Suprapubic skin (tissue), 4 donors: Measurements from ENCODE around the gene KATNB1. TPM values are rescaled to one million over a fixed set of nuclear protein-coding genes. Genes with fewer than 3 reads are reported as not detected.

ENCODE experiments used
- DNase-seq, 2 donors: peaks; one replicate each; pipeline ENCODE4 v3.0.0-alpha.2; 2019; ENCODE audit warnings: low spot score in 2 of 2
- H3K27ac ChIP-seq: fragments of 200-600 bp; sonication (generic); one replicate; pipeline ENCODE4 v1.5.1; 2019
- H3K27me3 ChIP-seq: fragments of 200-600 bp; sonication (generic); one replicate; pipeline ENCODE4 v1.5.1; 2019
- H3K36me3 ChIP-seq: fragments of 200-600 bp; sonication (generic); one replicate; pipeline ENCODE4 v1.5.1; 2019
- H3K4me1 ChIP-seq: fragments of 200-600 bp; sonication (generic); one replicate; pipeline ENCODE4 v1.5.1; 2019
- H3K4me3 ChIP-seq: fragments of 200-600 bp; sonication (generic); one replicate; pipeline ENCODE4 v1.5.1; 2019; ENCODE audit warnings: mild to moderate bottlenecking
- H3K9me3 ChIP-seq: fragments of 200-600 bp; sonication (generic); one replicate; pipeline ENCODE4 v1.5.1; 2019
- EP300 ChIP-seq: sonication (generic); formaldehyde crosslinking; IDR thresholded peaks from one replicate; pipeline ENCODE4 v1.6.1; 2017; ENCODE audit warnings: antibody characterized with exemption
- POLR2A ChIP-seq, 2 donors: fragments of 450-650 bp; IDR thresholded peaks; one replicate each; pipeline ENCODE4 v1.6.1; 2017; ENCODE audit warnings: antibody characterized with exemption in 2 of 2, mild to moderate bottlenecking in 2 of 2, moderate library complexity in 2 of 2
- POLR2AphosphoS5 ChIP-seq, 3 donors: sonication (generic); formaldehyde crosslinking; IDR thresholded peaks; one replicate each; pipeline ENCODE4 v1.6.1; 2017; ENCODE audit warnings: antibody characterized with exemption in 3 of 3
- WGBS: methylation state at CpG from one replicate; pipeline ENCODE4 v1.1.5; 2018; 5-methylcytosine and 5-hydroxymethylcytosine counted together
- total RNA-seq, 4 donors: library from RNA; depleted of rRNA; stranded (reverse); fragments of >200 nt; gene quantifications; one replicate each; pipeline ENCODE4 v1.1.0, GENCODE V29; 2016
- TF ChIP-seq, protein P1 (sequence below), 2 donors: fragments of 200-600 bp in 1 of 2; fragments of 450-650 bp in 1 of 2; sonication (generic) in 1 of 2; IDR thresholded peaks; one replicate each; pipeline ENCODE4 v1.5.1; 2016 to 2019; ENCODE audit warnings: antibody characterized with exemption in 2 of 2, mild to moderate bottlenecking in 1 of 2, moderate library complexity in 1 of 2

Gene KATNB1
- total RNA-seq, 4 donors from 2014 or later, result 47.8 to 62.7 (median 55.7) TPM

DNA sequence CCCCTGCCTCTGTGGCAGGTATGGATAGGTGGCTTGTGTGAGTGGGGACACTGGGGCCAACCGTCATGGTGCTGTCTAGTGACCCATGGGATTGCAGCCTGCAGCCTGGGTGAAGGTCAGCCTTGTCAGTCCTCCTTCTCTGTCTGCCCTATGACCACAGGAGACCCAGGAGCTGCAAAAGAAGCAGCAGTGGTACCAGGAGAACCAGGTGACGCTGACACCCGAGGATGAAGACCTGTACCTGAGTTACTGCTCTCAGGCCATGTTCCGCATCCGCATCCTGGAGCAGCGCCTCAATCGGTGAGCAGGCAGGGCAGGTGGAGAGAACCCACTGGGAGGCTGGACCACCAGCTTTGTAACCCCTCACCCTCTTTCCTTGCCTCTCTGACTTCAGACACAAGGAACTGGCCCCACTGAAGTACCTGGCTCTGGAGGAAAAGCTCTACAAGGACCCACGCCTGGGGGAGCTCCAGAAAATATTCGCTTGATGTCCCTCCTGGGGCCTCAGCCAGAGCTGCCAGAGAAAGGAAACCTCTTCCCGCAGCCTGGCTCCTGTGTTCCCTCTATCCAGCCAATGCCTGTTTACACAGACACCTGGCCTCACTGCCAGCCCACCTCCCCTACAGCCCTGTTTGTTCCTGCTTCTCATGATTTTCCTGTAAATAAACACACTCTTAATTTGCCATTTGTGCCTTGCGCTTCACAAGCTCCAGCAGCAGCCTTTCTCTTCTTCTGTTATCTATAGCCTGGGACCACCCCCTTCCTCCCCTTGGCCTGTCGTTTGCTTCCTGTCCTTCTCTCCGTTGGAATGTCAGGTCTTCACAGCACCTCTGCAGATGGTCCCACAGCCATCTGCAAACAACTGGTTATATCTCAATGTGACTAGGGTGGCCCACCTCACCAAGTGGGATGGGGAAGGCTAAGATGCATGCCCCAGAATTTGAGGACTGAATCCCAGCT, 4.5 kb upstream of the KATNB1 start:
- Histone ChIP-seq H3K27ac (no peak overlapping the region), H3K4me3 (no peak overlapping the region), H3K9me3 (no peaks in the 10 kb centered on the region), H3K4me1 (peaks cover 13% of the 10 kb centered on the region), H3K27me3 (no peaks in the 10 kb centered on the region), H3K36me3 (no peaks in the 10 kb centered on the region)
- DNase-seq, result no peak
- 53% methylated on average over 5 of the region's 13 CpGs for WGBS
- TF ChIP-seq EP300 (no peak), POLR2AphosphoS5 (IDR thresholded peaks at IDR 0.05) (no peak), POLR2A (IDR thresholded peaks at IDR 0.05) (no peak)
- TF ChIP-seq, protein P1, sequence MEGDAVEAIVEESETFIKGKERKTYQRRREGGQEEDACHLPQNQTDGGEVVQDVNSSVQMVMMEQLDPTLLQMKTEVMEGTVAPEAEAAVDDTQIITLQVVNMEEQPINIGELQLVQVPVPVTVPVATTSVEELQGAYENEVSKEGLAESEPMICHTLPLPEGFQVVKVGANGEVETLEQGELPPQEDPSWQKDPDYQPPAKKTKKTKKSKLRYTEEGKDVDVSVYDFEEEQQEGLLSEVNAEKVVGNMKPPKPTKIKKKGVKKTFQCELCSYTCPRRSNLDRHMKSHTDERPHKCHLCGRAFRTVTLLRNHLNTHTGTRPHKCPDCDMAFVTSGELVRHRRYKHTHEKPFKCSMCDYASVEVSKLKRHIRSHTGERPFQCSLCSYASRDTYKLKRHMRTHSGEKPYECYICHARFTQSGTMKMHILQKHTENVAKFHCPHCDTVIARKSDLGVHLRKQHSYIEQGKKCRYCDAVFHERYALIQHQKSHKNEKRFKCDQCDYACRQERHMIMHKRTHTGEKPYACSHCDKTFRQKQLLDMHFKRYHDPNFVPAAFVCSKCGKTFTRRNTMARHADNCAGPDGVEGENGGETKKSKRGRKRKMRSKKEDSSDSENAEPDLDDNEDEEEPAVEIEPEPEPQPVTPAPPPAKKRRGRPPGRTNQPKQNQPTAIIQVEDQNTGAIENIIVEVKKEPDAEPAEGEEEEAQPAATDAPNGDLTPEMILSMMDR (IDR thresholded peaks at IDR 0.05), result no peak

DNA sequence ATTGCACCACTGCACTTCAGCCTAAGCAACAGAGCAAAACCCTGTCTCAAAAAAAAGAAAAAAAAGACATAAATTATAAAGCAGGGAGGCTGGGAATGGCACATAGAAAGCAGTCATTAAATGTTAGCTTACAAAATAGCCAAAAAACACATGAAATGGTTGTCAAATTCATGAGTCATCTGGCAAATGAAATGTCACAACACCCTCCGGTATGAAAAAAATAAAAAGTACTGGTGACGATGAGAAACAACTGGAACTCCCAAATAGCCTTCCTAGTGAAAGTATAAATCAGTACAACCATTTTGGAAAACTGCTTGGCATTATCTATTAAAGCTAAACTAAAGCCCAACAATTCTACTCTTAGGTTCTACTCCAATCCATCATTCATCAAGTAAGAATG, 3.5 kb upstream of the KATNB1 start:
- H3K27ac ChIP-seq, result no peak overlapping the region
- DNase-seq, result no peak
- H3K27me3 ChIP-seq, result no peaks in the 10 kb centered on the region
- H3K9me3 ChIP-seq, result no peaks in the 10 kb centered on the region
- no peak for TF ChIP-seq POLR2AphosphoS5 (IDR thresholded peaks at IDR 0.05)
- TF ChIP-seq POLR2A (IDR thresholded peaks at IDR 0.05), result no peak
- TF ChIP-seq, protein P1 (IDR thresholded peaks at IDR 0.05), result no peak
- no peak for TF ChIP-seq EP300
- H3K4me3 ChIP-seq, result no peak overlapping the region
- peaks cover 23% of the 10 kb centered on the region for H3K4me1 ChIP-seq
- WGBS, result 44% methylated on average over 2 of the region's 2 CpGs
- H3K36me3 ChIP-seq, result no peaks in the 10 kb centered on the region

DNA sequence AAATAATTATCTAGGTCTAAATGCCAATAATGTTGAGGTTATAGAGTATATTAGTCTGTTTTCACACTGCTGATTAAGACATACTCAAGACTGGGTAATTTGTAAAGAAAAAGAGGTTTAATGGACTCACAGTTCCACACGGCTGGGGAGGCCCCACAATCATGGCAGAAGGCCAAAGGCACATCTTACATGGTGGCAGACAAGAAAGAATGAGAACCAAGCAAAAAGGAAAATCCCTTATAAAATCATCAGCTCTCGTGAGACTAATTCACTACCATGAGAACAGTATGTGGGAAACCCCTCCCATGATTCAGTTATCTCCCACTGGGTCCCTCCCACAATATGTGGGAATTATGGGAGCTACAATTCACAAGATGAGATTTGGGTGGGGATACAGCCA, 2.9 kb upstream of the KATNB1 start:
- 61% methylated on average over 2 of the region's 2 CpGs for WGBS
- TF ChIP-seq, protein P1 (IDR thresholded peaks at IDR 0.05), result no peak
- no peak for TF ChIP-seq EP300
- TF ChIP-seq POLR2A (IDR thresholded peaks at IDR 0.05), result no peak
- TF ChIP-seq POLR2AphosphoS5 (IDR thresholded peaks at IDR 0.05), result no peak
- Histone ChIP-seq H3K4me3 (no peak overlapping the region), H3K4me1 (peaks cover 28% of the 10 kb centered on the region), H3K27ac (no peak overlapping the region), H3K9me3 (no peaks in the 10 kb centered on the region), H3K27me3 (no peaks in the 10 kb centered on the region), H3K36me3 (no peaks in the 10 kb centered on the region)
- no peak for DNase-seq

DNA sequence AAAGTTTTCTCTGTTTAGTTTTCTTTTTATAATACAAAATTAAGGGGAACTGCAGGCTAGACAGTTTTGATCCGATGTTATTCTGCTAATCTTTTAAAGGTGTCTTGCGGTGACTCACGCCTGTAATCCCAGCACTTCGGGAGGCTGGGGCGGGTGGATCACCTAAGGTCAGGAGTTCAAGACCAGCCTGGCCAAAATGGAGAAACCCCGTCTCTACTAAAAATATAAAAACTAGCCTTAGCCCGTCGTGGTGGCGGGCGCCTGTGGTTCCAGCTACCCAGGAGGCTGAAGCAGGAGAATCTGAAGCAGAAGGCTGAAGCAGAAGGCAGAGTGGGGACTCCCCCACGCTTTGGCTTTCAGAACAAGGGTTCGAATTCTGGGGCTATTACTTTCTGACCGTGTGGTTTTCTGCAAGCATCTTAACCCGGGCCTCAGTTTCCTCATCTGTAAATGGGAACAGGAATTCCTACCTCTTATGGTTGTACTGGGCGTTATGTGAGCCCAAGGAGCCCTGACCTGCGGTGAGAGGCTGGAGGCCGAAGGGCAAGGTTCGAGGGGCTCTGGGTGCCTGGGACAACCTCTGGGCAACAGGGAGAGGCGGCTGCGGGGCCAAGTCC, 1.2 kb upstream of the KATNB1 start:
- 70% methylated on average over 14 of the region's 20 CpGs for WGBS
- Histone ChIP-seq H3K4me3 (peak overlapping the region; percentile 83), H3K4me1 (peaks cover 38% of the 10 kb centered on the region), H3K27me3 (no peaks in the 10 kb centered on the region), H3K9me3 (no peaks in the 10 kb centered on the region), H3K36me3 (no peaks in the 10 kb centered on the region), H3K27ac (peak overlapping the region; percentile 89)
- no peak for DNase-seq
- TF ChIP-seq POLR2AphosphoS5 (IDR thresholded peaks at IDR 0.05) (no peak), EP300 (no peak), POLR2A (IDR thresholded peaks at IDR 0.05) (no peak)
- TF ChIP-seq, protein P1 (IDR thresholded peaks at IDR 0.05), result no peak
